ENCODE results near the gene PARVA.
A peak's percentile ranks its signal among the peaks of the same experiment; 100 is the strongest.
"Not testable (repeated sequence)": the region's sequence is repeated elsewhere in the genome, so short reads cannot be mapped to it uniquely, and the experiment has no call there.

Gene PARVA, protein sequence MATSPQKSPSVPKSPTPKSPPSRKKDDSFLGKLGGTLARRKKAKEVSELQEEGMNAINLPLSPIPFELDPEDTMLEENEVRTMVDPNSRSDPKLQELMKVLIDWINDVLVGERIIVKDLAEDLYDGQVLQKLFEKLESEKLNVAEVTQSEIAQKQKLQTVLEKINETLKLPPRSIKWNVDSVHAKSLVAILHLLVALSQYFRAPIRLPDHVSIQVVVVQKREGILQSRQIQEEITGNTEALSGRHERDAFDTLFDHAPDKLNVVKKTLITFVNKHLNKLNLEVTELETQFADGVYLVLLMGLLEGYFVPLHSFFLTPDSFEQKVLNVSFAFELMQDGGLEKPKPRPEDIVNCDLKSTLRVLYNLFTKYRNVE

DNA sequence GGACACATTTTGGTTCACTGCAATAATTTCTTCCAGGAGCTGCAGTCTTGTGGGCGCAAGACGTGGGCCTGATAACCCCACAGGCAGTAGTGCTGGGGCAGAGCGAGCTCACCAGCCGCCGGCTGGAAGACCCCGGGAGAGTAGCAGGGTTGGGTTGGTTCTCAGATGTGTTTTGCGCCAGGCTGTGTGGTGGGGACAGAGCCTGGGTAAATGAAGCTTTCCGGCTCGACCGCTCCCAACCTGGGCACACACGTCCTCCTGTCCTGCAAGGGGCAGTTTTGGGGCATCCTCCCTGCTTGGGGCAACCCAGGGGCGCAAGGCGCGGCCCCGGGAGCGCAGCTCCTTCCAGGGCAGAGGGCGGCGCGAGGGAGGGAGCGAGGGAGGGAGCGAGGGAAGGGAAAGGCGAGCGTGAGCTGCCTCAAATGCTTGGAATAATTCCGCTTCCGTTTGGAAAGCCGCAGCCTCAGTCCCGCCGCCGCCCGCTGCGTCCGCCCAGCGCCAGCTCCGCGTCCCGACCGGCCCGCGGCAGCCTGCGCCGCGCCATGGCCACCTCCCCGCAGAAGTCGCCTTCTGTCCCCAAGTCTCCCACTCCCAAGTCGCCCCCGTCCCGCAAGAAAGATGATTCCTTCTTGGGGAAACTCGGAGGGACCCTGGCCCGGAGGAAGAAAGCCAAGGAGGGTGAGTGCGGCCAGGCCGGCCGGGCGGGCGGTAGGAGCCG lies at the start of gene PARVA:
Gene PARVA (plus strand): TSS at position 466 of the 718 bp plus-strand sequence. CDS start 77 bp downstream, at position 543.
- no peak for DNase-seq

DNA sequence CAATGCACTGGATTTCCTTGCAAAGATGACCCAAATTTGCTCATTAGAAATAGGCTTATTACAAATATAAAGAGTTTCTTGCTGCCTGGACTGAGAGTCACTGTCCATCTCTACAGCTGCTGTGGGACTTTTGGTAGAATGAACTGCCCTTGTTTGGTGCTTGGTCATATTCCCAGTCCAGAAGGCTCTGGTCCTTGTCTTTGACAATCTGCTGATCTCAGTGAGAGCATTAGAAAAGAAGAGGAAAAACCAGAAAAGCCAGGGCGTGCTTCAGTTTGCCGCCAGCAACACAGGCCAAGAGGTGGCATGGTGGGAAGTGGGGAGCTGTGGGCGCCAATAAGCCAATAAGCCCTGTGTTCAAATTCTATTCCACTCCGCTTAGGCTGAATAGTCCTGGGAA lies 48.2 kb upstream of the PARVA start:
- DNase-seq: no peak

DNA sequence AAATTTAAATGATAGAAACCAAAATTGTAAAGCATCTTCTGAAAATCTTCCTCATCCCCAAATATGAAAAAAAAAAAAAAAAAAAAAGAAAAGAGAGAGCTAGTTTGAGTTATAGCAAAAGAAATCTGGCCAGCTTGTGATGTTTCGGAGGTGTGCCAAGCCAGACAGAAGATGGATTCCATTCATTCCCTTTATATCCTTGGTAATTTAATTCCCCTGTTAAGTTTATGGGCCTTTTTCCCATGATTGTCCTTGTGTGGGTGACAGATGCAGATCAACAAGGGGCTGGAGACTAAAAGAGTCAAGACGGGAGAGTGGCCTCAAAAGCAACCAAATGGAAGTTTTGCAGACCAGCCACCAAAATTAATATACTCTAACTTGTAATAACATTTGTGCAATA lies 47.6 kb upstream of the PARVA start:
- no peak for DNase-seq

DNA sequence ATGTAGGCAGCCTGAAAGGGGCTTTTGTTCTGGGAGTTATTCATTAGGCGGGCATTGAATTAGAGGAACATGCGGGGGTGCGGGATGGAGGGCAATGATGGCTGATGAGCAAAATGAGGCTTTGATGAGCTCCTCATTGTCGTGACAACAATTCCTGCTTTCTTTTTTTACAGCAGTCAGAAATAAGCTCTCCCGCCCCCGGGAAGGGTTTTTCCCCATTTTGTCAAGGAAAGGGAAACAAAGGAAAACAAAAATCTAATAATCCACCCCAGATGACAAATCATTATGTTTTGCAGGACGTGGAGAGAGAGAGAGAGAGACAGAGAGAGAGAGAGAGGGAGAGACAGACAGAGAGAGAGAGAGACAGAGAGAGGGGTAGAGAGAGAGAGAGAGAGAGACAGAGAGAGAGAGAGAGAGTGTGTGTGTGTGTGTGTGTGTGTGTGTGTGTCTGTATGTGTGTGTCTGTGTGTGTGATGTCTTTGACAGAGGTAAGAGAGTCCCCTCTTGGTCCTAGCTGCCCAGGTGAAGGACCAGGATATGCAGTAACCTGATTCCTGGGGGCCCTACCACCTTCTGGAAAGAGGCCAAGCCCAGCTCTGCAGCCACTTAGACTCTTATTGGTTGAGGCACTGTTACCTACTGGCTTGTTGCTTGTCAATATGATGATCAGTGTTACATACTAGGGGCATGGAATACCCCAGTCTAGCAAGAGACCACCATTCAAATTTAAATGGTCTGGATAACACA lies 46.7 kb upstream of the PARVA start:
- no peak for DNase-seq

DNA sequence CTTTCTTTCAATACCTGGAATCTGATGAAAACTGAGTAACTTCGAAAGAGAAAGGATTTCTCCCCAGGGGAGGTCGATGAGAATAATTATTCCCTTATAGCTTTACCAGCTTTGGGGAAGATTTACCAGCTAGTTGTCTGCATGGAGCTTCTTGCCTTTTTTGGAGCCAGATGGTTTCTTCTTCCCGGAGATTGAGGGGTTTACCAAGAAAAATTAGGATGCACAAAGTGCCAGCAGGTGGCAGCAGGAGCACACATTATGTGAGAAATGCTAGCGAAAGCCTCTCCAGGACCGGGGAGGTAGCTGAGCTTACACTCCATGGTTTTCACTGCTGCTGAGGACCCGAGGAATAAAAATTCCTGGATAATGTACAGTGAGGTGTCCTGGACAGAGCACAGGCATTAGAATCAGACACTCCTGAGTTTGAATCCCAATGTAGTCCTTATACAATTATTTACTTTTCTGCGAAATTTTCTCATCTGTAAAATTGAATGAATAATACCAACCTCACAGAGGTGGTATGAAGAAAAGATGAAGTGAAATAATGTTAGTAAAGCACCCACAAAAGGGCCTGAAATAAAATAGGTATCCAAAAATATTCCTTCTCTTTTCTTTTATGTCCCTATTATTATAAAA lies 46.0 kb upstream of the PARVA start:
- DNase-seq: peak; percentile 83

DNA sequence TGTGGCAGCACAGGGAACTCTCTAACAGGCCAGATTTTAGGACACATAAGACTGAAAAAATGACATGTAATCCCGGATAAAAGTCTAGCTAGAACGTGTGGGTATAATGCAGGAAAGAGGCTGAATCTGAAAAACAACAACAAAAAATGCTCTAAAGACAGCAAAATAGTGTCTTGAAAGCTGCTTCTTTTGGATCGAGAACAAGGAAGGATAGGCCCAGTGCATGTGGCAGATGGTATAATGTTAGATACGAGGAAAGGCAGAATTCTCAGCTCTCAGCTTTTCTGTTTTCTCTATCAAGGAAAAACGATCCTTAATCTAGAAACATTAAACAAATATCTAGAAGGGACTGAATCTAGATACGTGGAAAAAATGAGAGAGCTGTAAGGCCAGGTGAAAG lies 33.8 kb upstream of the PARVA start:
- no peak for DNase-seq

DNA sequence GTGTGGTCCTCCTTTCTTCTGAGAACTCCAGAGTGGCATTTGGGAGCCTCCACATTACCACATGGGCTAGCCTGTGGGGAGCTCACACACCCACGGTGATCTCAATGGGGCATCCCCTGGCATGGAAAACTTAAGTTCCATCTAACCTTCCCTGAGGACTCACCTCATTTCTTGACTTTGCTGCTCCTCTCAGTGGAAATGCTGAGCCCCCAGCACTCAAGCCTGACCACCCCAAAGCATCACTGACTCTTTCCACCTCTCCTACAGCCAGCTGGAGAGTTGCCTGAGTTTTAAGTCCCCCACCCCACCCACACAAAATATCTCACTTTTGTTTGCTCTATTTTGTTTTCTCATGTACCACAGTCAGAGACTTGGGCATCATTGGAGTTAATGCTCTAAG lies 23.8 kb upstream of the PARVA start:
- no peak for DNase-seq

DNA sequence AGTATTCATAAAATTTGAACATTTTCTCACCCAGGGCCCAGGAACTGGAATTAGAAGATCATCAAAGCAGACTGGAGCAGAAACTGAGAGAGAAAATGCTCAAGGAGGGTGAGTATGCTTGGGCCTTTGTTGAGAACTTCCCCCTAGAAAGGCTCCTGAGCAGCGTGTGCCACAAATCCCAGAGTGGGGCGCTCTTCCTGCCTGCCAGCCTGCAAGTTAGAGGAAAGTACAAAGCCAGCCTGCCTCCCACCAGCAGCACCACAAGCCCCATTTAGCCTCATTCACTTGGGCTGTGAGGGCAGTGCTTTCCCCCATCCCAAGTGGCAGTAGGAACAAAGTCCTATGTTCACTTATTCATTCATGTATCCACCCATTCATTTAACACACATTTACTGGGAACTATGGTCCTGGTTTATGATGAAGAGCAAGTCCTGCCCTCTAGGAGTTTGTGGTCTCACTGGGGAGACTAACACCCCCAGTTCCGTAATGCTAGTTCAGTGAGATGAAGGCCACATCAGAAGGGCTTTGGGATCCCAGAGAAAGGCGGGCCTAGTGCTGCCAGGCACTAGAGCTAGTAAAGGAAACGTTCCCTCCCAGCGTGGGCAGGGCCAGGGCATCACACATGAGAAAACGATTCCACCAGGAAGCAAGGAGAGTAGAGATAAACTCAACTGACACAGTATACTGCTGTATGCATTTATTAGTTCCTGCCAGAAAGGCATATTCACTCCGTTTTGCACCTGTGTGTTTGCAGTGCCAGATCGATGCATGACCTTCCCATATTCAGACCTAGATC lies 22.4 kb upstream of the PARVA start:
- no peak for DNase-seq

DNA sequence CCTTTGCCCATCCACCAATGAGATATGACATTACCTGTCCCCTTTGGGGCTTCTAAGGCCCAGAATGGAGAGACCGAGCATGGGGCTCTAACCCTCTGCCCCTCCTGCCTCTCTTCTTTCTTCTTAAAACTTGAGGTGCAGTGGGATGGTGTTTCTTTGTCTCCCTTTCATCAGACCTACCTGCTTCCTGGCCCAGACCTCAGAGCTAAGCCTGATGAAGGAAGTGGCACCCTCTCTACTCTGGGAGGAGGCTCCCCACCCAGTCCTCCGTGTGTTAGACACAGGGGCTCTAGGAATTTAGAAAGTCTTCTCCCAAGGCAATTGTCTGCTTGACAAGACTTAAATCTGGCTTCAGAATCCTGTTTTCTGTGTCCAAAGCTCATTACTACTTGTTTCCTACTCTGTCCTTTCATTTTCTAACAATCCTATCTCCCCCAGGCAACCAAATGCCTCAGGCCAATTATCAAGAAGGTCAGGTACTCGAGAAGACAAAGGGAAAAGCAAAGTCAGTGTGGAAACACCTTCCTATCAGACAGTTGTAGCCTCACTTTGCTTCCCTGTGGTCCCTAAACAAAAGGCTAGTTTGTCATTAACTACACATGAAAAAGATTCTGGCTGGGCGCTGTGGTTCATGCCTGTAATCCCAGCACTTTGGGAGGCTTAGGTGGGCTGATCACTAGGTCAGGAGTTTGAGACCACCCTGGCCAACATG lies 20.3 kb upstream of the PARVA start:
- DNase-seq: no peak

DNA sequence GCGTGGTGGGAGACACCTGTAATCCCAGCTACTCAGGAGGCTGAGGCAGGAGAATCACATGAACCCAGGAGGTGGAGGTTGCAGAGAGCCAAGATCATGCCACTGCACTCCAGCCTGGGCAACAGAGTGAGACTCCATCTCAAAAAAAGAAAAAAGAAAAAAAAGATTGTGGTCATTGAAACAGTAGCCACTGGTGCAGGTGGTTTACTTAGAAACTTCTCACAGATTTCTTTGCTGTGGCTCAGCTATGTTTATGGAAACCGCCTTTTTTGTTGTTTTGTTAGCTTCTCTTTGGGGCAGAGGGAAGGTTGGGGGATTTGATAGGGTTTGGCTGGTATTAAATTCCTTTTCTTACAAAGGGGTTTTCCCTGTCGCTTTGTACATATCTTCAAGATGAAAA lies 19.7 kb upstream of the PARVA start:
- not testable (repeated sequence) for DNase-seq

DNA sequence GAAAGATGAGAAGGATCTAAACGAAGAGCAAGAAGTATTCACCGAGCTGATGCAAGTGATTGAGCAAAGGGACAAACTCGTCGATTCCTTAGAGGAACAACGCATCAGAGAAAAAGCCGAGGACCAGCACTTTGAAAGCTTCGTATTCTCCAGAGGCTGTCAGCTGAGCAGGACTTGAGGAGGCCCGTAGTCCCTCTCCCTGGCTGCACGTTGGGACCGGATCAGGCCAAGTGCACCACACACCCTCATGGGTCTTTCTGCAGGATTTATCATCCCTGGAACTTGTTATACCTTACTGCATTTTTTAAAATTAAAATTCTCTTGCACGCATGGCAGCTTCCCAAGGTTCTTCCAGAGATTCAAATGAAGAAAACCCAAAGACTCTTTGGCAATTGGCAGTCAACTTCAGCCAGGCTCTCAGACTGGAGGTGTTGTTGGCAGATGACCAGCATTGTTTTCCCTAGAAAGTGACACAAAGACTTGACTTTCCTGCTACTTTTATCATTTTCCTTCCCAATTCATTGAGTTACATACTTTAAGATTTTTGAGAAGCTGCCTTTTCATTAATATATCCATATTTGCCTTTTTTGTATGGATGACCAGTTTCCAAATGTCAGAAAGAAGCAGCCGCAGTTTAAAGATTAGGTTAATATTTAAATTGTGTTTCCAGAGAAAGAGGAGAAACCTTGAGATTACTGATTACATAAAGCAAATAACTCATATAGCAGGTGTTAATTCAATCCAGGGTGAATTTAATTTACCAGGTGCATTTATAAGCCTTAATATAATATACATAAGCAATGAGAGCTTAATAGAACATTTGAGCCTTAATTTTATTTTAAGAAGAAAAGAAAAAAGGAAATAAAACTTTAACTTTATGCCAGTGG lies 18.8 kb upstream of the PARVA start:
- DNase-seq: no peak

DNA sequence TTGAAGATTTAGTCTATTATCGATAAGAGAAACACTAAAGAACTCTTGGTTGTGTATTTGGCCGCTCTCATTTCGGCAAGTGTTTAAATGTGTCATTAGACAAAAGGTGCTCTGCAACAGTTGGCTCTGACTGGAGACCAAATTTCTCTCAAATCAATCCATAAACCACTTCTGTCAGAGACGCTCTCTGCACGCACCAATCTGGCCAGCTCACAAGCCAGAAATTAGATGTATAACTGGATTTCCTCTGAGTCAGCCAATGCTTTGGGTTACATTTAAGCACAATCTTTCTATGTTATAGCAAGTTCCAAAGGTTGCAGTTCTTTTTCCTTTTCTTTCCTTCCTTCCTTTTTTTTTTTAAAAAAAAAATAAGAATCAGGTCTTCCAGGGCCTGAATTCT lies 17.6 kb upstream of the PARVA start:
- DNase-seq: no peak

DNA sequence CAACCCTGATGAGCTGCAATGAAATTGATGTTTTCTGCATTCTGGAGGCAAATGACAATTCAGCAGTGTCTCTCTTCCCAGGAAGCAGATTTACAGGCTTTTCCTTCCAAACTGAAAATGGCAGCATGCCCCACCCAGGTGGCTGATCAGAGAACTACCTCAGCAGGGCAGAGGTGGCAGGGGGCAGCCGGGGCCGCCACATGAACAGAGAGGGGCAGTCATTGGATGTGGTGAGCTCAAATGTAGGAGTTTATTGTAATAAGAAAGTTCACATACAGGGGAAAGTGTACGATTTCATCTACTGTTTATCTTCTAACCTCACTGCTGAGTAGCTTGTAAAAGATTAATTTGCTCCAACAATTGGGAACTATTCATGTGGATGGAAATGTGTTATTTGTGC lies 15.7 kb upstream of the PARVA start:
- no peak for DNase-seq

DNA sequence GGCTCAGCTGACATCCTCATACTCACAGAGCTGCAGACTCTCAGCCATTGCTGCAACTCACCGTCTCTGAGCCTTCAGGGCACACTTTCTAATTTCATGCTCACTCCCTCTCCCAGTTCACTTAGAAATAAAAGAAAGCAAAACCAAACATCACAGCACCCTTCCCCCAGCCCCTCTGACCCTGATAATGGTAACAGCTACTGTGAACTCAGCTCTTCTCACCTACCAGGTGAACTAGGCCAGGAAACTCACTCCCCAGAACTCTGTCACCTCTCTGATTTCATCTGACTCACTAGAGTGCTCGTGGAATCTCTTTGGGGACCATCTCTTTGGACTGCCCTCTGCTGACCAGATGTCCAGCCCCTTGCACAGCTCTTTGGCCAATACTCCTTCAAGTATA lies 14.5 kb upstream of the PARVA start:
- DNase-seq: no peak

DNA sequence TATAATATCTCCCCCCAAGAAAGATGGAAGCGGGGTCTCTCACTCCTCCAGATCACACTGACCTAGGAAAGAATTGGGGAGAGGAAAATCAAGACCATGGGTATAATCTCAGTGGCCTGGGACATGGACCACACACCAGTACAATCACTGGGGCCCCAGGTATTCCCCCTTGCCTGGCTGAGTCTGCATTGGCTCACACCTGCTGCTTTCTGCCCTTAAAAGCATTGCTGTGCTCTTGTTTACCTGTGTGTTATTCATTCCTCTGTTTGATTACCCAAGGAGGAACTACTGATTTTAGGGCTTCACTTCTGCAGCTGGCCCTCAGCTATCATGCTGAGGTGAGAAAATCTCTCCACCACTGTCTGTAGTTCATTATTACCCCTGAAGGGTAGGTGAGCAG lies 14.0 kb upstream of the PARVA start:
- DNase-seq: no peak

DNA sequence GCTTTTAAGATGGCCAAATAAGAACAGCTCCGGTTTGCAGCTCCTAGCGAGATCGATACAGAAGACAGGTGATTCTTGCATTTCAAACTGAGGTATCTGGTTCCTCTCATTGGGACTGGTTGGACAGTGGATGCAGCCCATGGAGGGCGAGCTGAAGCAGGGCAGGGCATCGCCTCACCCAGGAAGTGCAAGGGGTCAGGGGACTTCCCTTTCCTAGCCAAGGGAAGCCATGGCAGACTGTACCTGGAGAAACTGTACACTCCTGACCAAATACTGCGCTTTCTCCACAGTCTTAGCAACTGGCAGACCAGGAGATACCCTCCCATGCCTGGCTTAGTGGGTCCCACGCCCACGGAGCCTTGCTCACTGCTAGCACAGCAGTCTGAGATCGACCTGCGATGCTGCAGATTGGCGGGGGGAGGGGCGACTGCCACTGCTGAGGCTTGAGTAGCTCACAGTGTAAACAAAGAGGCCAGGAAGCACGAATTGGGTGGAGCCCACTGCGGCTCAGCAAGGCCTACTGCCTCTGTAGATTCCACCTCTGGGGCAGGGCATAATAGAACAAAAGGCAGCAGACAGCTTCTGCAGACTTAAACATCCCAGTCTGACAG lies 11.3 kb upstream of the PARVA start:
- DNase-seq: not testable (repeated sequence)

DNA sequence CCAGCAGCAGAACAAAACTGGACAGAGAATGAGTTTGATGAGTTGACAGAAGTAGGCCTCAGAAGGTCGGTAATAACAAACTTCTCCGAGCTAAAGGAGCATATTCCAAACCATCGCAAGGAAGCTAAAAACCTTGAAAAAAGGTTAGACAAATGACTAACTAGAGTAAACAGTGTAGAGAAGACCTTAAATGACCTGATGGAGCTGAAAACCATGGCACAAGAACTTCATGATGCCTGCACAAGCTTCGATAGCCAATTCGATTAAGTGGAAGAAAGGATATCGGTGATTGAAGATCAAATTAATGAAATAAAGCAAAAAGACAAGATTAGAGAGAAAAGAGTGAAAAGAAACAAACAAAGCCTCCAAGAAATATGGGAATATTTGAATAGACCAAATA lies 10.3 kb upstream of the PARVA start:
- not testable (repeated sequence) for DNase-seq

DNA sequence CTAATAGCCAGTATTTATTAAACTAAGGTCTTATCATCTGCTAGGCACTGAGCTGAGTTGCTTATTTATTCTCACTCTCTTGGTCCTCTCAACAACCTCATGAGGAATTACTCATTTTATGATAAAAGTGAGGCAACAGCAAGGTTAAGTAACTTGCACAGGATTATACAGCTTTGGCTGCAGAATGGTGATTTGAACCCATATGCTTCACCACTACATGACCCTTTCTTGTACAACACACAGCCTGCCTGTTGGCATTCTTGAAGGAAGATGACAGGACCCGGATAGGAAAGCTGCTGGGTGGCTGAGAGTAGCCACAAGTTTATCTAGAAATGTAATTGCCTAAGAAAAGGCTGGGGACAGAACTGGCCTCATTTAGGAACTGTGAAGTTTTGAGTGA lies 5.3 kb upstream of the PARVA start:
- DNase-seq: no peak

DNA sequence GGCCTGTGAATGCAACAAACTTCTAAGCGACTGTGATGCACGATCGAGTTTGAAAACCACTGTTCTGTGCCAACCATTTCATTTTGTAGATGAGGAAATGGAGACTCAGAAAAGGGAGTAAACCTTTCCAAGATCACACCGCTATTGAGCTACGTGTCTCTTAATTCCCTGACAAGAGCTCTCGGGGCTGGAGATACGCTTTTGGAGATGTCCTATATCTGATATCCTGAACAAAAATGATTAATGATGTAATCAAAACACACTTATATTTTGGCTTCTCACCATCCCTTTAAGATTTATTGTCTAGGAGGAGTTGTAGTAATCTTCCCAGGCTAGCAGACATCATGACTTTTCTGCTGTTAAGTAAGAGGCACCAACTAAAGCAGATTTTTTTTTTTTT lies 1.7 kb upstream of the PARVA start:
- no peak for DNase-seq
